H1 (cell line): ENCODE results near the gene TRDMT1. TPM values are rescaled to one million over a fixed set of nuclear protein-coding genes. Genes with fewer than 3 reads are reported as not detected.

Experiments used
- CEBPB ChIP-seq: IDR thresholded peaks from 2 replicates; pipeline ENCODE4 v1.6.1; 2012; ENCODE audit warnings: low read depth, low read length
- SIN3A ChIP-seq, 2 experiments: IDR thresholded peaks in 1 of 2; conservative IDR thresholded peaks in 1 of 2; 2 replicates each; pipeline ENCODE4 v1.6.1; 2011 to 2012; ENCODE audit warnings: low read length in 2 of 2, improper control_type of control experiment in 1 of 2, low read depth in 1 of 2, mild to moderate bottlenecking in 1 of 2
- TAF1 ChIP-seq: IDR thresholded peaks from 2 replicates; pipeline ENCODE4 v1.6.1; 2011; ENCODE audit warnings: mild to moderate bottlenecking, low read depth, low read length
- polyA plus RNA-seq, 7 experiments: library from polyadenylated mRNA; depleted of rRNA in 3 of 7; stranded (reverse) in 5 of 7; unstranded in 2 of 7; fragments of >200 nt in 5 of 7; fragments of 200-250 nt in 2 of 7; gene quantifications; 1 replicate in 5 of 7; 2 replicates in 1 of 7; 4 replicates in 1 of 7; pipeline versions ENCODE4 v1.2.1 to v1.2.3, GENCODE V29; 2011 to 2013; ENCODE audit warnings: missing spikeins in 2 of 7, mixed read lengths in 2 of 7
- total RNA-seq: library from RNA; stranded (reverse); fragmentation: NEBNext Ultra II Directional; extraction: Animal tissue kit (Norgen Biotek cat#: 25700); gene quantifications from 2 replicates; pipeline ENCODE4 v1.2.1, GENCODE V29; 2021
- TF ChIP-seq, protein P1 (sequence below), 3 experiments: IDR thresholded peaks; 1 replicate in 2 of 3; 2 replicates in 1 of 3; pipeline versions ENCODE4 v1.5.1 to v1.6.1; 2011; ENCODE audit warnings: low read length in 3 of 3, mild to moderate bottlenecking in 3 of 3, inconsistent platforms in 2 of 3, low read depth in 1 of 3, moderate library complexity in 1 of 3; ENCODE audit not compliant: insufficient read depth in 1 of 3; ENCODE audit errors: control extremely low read depth in 1 of 3

Gene TRDMT1
- total and polyA plus RNA-seq, 2 of the 8 experiments (the other 6 are each of a cell fraction or from before 2014, with no cell fraction given), result 7.4 to 21.4 TPM

DNA sequence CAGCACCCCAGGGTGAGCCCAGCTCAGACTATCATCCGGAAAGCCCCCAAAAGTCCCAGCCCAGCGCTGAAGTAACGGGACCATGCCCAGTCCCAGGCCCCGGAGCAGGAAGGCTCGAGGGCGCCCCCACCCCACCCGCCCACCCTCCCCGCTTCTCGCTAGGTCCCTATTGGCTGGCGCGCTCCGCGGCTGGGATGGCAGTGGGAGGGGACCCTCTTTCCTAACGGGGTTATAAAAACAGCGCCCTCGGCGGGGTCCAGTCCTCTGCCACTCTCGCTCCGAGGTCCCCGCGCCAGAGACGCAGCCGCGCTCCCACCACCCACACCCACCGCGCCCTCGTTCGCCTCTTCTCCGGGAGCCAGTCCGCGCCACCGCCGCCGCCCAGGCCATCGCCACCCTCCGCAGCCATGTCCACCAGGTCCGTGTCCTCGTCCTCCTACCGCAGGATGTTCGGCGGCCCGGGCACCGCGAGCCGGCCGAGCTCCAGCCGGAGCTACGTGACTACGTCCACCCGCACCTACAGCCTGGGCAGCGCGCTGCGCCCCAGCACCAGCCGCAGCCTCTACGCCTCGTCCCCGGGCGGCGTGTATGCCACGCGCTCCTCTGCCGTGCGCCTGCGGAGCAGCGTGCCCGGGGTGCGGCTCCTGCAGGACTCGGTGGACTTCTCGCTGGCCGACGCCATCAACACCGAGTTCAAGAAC is 27.7 kb upstream of the TRDMT1 start (continued):
- TF ChIP-seq SIN3A (conservative IDR thresholded peaks at IDR 0.05 in 1 of 2, IDR thresholded peaks at IDR 0.05 in 1 of 2; ENCODE audit: low read depth in 1 of 2, low read length in 2 of 2) (0 out of 4 replicates have a peak, but pooled peaks of 1 of the 2 experiments have one; percentile 11), TAF1 (0 out of 2 replicates have a peak, but pooled peaks have one; percentile 46), CEBPB (no peak)
- TF ChIP-seq, protein P1, sequence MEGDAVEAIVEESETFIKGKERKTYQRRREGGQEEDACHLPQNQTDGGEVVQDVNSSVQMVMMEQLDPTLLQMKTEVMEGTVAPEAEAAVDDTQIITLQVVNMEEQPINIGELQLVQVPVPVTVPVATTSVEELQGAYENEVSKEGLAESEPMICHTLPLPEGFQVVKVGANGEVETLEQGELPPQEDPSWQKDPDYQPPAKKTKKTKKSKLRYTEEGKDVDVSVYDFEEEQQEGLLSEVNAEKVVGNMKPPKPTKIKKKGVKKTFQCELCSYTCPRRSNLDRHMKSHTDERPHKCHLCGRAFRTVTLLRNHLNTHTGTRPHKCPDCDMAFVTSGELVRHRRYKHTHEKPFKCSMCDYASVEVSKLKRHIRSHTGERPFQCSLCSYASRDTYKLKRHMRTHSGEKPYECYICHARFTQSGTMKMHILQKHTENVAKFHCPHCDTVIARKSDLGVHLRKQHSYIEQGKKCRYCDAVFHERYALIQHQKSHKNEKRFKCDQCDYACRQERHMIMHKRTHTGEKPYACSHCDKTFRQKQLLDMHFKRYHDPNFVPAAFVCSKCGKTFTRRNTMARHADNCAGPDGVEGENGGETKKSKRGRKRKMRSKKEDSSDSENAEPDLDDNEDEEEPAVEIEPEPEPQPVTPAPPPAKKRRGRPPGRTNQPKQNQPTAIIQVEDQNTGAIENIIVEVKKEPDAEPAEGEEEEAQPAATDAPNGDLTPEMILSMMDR (IDR thresholded peaks at IDR 0.05; ENCODE audit: control extremely low read depth in 1 of 3, insufficient read depth in 1 of 3, low read depth in 1 of 3, low read length in 3 of 3), result peak in 1 of 3 experiments; percentile 10; a peak in 1 of 4 replicates
